CD4-positive, alpha-beta T cell treated with Interferon alpha-2 for 1 hour (primary cell): ENCODE measurements around the gene SUCLG2.
"Not testable (repeated sequence)": the region's sequence is repeated elsewhere in the genome, so short reads cannot be mapped to it uniquely, and the experiment has no call there.

Experiments
- DNase-seq, 2 donors: peaks; one replicate each; pipeline ENCODE4 v3.0.0-alpha.2; 2020 to 2022

SUCLG2 gene

GRCh38 chr3:67557848-67558355 lies 96.5 kb downstream of the SUCLG2 start:
- DNase-seq = no peak

GRCh38 chr3:67551361-67552016 lies 102.9 kb downstream of the SUCLG2 start:
- DNase-seq = no peak

- no peak for DNase-seq
Observed at GRCh38 chr3:67550541-67550940, 103.9 kb downstream of the SUCLG2 start.

- DNase-seq = not testable (repeated sequence)
Observed at GRCh38 chr3:67542502-67543250, 111.7 kb downstream of the SUCLG2 start.

- DNase-seq = no peak
Observed at GRCh38 chr3:67540198-67540894, 114.1 kb downstream of the SUCLG2 start.

- not testable (repeated sequence) for DNase-seq
Observed at GRCh38 chr3:67537203-67537602, 117.2 kb downstream of the SUCLG2 start.

- DNase-seq = no peak
Observed at GRCh38 chr3:67535006-67535405, 119.4 kb downstream of the SUCLG2 start.

GRCh38 chr3:67534594-67534993 lies 119.8 kb downstream of the SUCLG2 start:
- DNase-seq = no peak

- DNase-seq = no peak
Observed at GRCh38 chr3:67531181-67532101, 123.0 kb downstream of the SUCLG2 start.

GRCh38 chr3:67529915-67530314 lies 124.5 kb downstream of the SUCLG2 start:
- no peak for DNase-seq

- DNase-seq = no peak
Observed at GRCh38 chr3:67529337-67529736, 125.1 kb downstream of the SUCLG2 start.

GRCh38 chr3:67526246-67526645 lies 128.2 kb downstream of the SUCLG2 start:
- no peak for DNase-seq

- no peak for DNase-seq
Observed at GRCh38 chr3:67524046-67524445, 130.4 kb downstream of the SUCLG2 start.

GRCh38 chr3:67522081-67522480 lies 132.3 kb downstream of the SUCLG2 start:
- DNase-seq = no peak

GRCh38 chr3:67521053-67521646 lies 133.3 kb downstream of the SUCLG2 start:
- no peak for DNase-seq

GRCh38 chr3:67518236-67518635 lies 136.2 kb downstream of the SUCLG2 start:
- no peak for DNase-seq

- DNase-seq = no peak
Observed at GRCh38 chr3:67517781-67518180, 136.6 kb downstream of the SUCLG2 start.

- no peak for DNase-seq
Observed at GRCh38 chr3:67516496-67516895, 137.9 kb downstream of the SUCLG2 start.

- DNase-seq = no peak
Observed at GRCh38 chr3:67515778-67516177, 138.6 kb downstream of the SUCLG2 start.

- no peak for DNase-seq
Observed at GRCh38 chr3:67509471-67510075, 144.8 kb downstream of the SUCLG2 start.

- no peak for DNase-seq
Observed at GRCh38 chr3:67507584-67507983, 146.8 kb downstream of the SUCLG2 start.

GRCh38 chr3:67500709-67501108 lies 153.7 kb downstream of the SUCLG2 start:
- DNase-seq = no peak
